ENCODE data around the gene MAMLD1.

MAMLD1 gene

DNA sequence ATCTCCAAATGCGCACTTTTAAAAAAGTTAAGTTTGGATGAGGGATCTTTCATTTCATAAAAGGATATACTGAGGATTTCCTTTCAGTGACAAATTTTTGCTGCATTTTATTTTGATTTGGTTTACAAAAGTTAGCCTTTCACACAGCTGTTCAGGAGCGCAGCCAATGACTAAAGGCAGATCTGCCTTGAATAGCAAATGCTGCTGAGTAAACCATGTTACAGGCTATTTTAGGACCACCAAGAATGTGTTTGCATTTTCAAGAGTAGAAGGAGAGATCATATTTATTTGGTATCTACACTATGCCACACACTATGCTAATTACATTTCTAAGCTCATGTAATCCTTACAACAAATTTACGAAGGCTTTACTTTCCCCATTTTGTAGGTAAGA lies 92.1 kb downstream of the MAMLD1 start:
- no peak for DNase-seq (ENCODE audit: extremely low read depth in 1 of 2, low read depth in 1 of 2)

DNA sequence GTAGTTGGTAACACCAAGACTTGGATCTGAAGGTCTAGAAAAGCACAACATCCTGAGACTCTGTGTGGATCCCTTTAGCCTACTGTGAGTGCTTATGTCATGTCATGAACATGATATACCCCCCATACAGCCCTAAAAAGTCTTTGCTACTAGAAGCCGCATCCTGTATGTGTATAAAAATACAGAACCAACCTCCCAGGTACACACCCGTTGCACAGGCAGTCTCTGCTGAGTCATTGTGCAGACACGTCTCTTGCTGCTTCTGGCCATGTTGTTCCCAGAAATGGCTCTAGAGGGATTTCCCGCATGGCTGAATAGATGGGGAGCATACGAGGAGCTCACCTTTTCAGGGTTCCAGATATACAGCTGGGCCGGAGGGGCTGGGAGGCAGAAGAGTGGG lies 93.3 kb downstream of the MAMLD1 start:
- no peak for DNase-seq (ENCODE audit: extremely low read depth in 1 of 2, low read depth in 1 of 2)

DNA sequence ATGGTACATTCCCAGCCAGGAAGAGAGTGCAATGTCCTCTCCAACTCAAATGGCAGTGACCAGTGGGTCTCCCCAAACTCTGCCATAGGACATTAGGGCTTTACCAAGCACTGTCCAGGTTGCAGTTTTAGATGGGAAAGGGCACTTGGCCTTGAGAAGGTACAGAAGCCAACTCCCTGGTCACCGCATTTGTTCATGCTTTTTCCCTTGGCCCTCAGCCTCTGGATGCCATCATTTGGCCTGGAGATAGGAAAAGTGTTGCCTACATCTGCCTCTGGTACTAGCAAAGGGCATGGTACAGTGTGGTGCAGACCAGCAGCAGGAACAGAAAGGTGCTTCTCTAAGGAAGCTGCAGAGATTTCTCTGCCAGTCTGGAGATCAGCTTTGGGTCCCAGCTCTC lies 93.8 kb downstream of the MAMLD1 start:
- DNase-seq (ENCODE audit: extremely low read depth in 1 of 2, low read depth in 1 of 2), result no peak

DNA sequence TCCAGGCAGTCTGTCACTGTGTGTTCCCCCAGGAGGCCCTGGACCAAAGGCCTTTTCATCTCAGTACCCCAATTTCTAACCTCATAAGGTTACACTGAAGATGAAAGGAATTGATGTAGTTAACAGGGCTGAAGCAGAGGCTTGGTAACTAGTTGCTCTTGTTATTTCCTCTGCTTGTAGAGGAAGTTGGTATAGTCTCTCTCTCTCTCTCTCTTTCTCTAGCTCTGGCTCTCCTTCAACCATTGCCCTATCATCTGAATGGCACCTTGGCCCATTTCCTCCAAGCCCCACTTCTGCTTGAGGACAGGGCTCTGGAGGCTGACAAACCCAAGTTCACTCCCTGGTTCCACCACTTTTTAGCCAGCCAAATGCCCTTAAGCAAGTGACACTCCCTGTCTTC lies 96.1 kb downstream of the MAMLD1 start:
- no peak for DNase-seq (ENCODE audit: extremely low read depth in 1 of 2, low read depth in 1 of 2)

GRCh38 chrX:150460063-150460462 lies 96.9 kb downstream of the MAMLD1 start:
- no peak for DNase-seq (ENCODE audit: extremely low read depth in 1 of 2, low read depth in 1 of 2)

GRCh38 chrX:150460781-150461180 lies 97.7 kb downstream of the MAMLD1 start:
- DNase-seq (ENCODE audit: extremely low read depth in 1 of 2, low read depth in 1 of 2), result no peak

GRCh38 chrX:150463566-150463965 lies 100.4 kb downstream of the MAMLD1 start:
- no peak for DNase-seq (ENCODE audit: extremely low read depth in 1 of 2, low read depth in 1 of 2)

GRCh38 chrX:150464001-150464400 lies 100.9 kb downstream of the MAMLD1 start:
- no peak for DNase-seq (ENCODE audit: extremely low read depth in 1 of 2, low read depth in 1 of 2)

DNA sequence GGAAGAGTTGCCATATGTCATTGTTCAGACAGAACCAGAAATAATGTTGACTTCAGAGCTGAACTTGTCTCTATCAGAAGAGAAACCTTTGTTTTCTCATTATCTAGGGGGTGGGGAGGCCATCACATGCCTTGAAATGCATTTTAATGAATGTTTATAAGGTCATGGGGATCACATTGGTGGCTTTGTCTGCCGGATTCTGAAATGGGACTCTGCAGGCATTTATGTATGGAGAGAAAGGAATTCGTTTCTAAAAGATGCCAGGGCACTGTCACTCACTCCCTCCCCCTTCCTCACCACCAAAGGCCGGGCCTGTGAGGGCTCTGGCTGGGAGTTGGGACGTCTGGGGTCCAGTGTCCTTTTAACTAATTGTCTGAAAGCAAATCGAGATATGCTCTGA lies 102.2 kb downstream of the MAMLD1 start:
- no peak for DNase-seq (ENCODE audit: extremely low read depth in 1 of 2, low read depth in 1 of 2)

GRCh38 chrX:150465881-150466775 lies 103.0 kb downstream of the MAMLD1 start:
- no peak for DNase-seq (ENCODE audit: extremely low read depth in 1 of 2, low read depth in 1 of 2)

- no peak for DNase-seq (ENCODE audit: extremely low read depth in 1 of 2, low read depth in 1 of 2)
Measured at GRCh38 chrX:150472306-150472705, 109.2 kb downstream of the MAMLD1 start.

DNA sequence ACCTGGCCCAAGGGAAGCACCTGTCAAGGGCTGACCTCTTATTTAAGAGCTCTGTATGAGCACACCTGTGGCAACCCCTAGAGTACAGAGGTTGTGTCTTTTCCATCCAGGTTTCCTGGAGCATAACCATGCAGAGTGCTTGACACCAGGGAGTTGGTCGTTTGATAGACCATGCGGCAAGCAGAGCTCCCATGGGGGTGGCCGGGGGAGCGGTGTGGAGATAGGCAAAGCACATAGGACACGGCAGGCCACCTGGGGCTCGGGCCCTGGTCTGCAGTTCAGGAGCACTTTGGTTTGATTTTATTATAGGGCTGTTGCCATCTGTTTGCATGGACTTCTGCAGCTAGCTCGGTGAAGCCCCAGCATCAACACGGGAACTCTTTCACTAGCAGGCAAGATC lies 110.3 kb downstream of the MAMLD1 start:
- DNase-seq (ENCODE audit: extremely low read depth in 1 of 2, low read depth in 1 of 2), result no peak

DNA sequence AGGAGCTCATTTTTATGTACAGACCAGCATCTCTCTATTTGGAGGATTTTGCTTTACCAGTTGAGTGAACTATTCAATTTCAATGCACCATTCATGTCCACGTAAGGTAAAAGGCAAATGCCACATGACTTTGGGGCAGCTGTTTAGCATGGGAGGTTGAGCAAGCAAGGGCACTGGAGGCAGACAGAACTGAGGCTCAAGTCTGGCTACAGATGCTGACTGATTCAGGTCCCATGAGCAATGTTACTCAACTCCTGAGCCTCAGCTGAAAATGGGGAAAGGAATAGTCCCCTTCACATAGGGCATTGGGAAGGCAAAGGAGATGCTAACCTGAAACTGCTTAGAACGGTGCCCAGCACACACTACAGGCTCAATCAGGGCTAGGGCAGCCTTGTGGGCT lies 112.3 kb downstream of the MAMLD1 start:
- DNase-seq (ENCODE audit: extremely low read depth in 1 of 2, low read depth in 1 of 2), result no peak

DNA sequence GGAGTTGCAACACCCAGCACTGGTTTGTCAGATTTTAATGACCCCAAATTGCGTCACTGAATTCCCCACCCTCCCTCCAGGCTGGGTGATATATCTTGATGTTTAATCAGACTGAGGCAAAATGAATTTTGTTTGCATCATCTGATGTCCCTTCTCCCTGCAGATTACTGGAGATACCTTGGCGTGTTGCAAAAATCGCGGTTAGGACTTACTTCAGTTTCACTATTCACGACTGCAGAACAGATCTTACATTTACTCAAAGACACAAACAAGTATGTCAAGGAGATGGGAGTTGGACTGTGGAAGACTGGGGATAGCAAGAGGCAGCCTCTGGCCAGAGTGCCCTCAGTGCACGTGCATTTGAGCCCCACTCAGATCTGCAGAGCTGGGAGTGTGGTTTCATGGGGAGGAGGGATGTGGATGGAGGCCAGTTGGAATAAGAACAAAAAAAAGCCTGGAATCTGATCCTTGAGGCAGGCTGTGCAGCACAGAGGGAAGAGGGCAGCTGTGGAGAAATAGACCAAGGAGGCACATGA lies 113.1 kb downstream of the MAMLD1 start:
- no peak for DNase-seq (ENCODE audit: extremely low read depth in 1 of 2, low read depth in 1 of 2)

DNA sequence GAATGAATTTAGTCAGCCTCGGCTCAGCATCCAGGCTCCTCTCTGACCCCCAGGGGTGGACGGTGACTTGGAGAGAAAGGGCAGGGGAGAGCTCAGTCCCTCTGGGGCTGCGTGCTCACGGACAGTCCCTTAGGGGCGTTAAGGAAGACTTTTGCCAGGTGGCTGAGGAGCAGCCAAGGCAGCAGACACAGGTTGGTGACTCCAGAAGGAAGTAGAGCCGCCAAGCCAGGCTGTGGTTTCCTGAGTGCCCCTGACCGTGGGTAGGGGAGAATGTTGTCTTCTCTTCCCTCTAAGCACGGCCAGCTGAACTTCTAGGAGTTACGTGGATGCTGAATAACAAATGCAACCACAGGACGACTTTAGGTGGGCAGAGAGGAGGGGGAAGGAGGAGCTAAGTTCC lies 114.3 kb downstream of the MAMLD1 start:
- DNase-seq (ENCODE audit: extremely low read depth in 1 of 2, low read depth in 1 of 2), result no peak

DNA sequence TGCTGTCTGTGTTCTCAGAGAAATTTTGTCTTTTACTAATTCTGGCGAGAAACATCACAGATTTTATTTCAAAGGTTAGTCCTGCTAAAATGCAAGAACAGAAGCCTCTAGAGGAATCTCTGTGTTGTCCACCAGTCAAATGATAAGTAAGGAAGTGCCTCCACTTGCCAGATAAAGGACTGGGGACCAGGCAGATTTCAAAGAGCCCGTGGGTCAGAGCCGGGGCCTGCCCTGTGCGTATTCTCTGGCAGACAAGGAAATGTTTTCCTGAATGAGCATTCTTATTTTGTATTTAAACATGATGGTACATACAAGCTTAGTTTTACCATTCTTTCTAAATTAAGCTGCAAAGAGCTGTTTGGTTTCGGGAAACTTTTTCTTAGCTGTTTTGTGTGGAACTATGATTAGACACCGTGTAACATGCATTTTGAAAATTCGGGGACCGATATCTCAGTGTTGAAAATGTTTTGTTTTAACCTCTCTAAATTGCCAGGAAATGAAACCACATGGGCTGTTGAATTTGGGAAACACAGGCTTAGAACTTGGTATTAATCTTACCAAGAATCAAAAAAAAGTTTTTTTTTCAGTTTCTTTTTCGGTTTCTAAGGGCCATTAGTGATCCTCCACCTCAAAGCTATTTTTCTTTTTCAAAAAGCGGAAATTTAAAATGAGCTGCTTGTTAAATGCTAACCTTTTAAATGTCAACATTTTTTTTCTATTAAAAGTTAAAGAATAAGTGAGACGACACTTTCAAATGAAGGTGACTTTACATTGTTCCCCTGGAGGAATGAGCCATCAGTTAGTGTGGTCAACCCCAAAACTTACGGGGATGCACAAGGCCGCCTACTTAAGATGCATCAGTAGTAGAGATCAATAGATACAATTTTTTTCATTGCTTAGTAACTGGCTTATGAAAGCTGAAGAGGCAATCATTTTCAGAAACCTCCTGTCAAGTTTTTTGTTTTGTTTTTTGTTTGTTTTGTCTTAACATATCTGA lies 115.7 kb downstream of the MAMLD1 start:
- DNase-seq (ENCODE audit: extremely low read depth in 1 of 2, low read depth in 1 of 2), result peak in 1 of 2 donors; percentile 25

DNA sequence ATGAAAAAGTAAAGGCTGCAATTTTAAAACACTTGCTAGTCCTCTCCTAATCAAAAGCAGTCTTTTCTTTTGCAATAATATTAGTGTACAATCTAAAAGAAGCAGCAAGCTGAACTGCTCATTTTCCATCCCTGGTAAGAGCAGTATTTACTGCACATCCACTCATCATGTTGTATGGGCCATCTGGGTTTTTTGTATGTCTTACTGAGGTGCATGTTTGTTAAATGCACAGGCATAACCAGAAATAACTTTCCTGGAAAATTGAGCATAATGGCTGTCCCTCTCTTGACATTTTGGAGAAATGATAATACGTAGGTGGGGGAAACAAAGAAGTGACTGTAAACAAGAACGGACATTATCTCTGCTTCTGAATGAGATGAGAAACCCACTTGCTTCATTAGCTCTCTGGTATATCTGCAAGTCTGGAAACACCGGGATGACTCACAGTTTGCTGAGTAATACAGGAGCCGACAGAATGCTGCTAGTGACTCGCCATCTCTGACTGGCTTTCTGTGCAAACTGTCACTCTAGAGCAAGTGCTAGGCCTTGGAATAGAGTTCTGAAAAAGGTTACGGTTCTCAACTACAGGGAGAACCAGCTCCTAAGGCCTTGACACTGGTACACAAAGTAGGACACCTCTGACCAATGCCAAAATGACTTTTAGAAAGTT lies 119.6 kb downstream of the MAMLD1 start:
- peak in 1 of 2 donors; percentile 59 for DNase-seq (ENCODE audit: extremely low read depth in 1 of 2, low read depth in 1 of 2)

DNA sequence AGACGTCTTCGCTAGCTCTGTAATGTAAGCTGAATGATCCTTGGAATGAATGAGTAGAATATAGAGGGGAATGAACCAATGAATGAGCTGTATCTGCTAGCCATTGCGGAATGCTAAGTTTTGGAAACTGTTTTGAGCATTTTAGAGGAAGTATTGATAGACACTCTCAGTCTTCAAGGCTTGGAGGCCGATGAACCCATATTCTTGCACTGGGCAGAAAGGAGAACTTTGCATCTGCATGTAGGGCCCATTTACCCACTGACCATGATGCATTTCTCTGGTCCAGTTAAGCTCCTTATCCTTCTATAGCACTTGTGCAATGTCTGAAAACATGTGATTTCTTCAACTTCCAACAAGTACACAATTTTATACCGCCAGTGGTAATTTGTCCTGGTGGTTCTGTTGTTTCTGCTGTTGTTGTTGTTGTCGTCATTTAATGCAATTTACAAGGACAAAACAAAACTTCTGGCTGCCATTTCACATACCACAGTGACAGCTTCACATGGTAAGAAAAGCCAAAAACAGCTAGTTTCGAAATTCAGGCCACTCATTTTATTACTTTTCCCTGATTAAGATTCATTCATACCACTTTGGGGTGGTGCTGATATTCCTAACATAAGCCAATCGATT lies 120.4 kb downstream of the MAMLD1 start:
- no peak for DNase-seq (ENCODE audit: extremely low read depth in 1 of 2, low read depth in 1 of 2)

DNA sequence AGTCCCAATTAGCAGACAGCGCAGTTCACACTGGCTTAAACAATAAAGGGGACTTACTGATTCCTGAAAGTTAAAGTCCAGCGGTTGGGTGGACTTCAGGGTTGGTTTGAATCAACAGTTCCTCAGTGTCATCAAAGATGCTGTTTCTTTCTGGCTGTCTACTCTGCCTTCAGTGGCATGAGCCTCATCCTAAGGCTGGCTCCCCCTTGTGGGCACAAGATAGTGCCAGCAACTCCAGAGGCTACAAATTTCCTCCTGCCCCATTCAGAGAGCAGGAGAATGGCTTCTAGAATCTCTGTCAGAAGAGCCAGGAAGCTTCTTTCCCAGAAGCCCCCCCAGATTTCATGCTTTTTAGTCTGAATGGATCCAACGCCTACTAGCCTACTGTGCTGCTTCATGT lies 122.9 kb downstream of the MAMLD1 start:
- DNase-seq (ENCODE audit: extremely low read depth in 1 of 2, low read depth in 1 of 2), result peak in 1 of 2 donors; percentile 27

GRCh38 chrX:150487369-150488094 lies 124.4 kb downstream of the MAMLD1 start:
- DNase-seq (ENCODE audit: extremely low read depth in 1 of 2, low read depth in 1 of 2), result no peak

All from stimulated activated CD8-positive, alpha-beta memory T cell treated with anti-CD3 and anti-CD28 coated beads, Interleukin-7, amount 100 ng/mL, for 48 hours (primary cell).